ENCODE data around the gene PAM16.

DNA sequence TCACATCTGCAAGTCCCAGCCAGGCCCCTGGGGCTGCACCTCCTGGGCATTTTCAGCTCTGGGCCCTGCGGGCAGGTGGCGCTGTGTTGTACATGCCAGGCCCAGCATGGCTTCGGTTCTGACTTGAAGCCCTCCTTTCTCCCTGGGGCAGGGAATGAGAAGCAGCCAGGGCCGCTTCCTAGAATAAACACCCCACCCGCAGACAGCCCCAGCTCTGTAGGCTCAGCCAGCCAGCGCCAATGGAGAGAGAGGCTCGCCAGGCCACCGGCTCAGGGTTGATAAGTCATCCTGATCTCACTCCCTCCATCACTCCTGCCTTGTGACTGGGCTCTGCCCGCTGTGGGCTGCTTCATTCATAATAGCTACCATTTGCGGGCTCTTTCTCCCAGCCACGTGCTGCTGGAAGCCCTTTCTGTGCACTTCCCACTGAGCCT, 41.3 kb downstream of the PAM16 start:
- TF ChIP-seq, protein P1, sequence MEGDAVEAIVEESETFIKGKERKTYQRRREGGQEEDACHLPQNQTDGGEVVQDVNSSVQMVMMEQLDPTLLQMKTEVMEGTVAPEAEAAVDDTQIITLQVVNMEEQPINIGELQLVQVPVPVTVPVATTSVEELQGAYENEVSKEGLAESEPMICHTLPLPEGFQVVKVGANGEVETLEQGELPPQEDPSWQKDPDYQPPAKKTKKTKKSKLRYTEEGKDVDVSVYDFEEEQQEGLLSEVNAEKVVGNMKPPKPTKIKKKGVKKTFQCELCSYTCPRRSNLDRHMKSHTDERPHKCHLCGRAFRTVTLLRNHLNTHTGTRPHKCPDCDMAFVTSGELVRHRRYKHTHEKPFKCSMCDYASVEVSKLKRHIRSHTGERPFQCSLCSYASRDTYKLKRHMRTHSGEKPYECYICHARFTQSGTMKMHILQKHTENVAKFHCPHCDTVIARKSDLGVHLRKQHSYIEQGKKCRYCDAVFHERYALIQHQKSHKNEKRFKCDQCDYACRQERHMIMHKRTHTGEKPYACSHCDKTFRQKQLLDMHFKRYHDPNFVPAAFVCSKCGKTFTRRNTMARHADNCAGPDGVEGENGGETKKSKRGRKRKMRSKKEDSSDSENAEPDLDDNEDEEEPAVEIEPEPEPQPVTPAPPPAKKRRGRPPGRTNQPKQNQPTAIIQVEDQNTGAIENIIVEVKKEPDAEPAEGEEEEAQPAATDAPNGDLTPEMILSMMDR (IDR thresholded peaks at IDR 0.05 in 8 of 11, conservative IDR thresholded peaks at IDR 0.05 in 3 of 11), result peak; percentile 28 to 75 (median 64)
- no peak for TF ChIP-seq POLR2AphosphoS5 (IDR thresholded peaks at IDR 0.05)
- no peak for TF ChIP-seq POLR2A (IDR thresholded peaks at IDR 0.05)
